Heart right ventricle (tissue), 16 donors: ENCODE measurements around the gene MOB3B. TPM values are rescaled to one million over a fixed set of nuclear protein-coding genes. Genes with fewer than 3 reads are reported as not detected.

ENCODE experiments used
- ATAC-seq, 8 donors: fragments of 200-7000 bp; cut with Tn5 transposase; one replicate each; pipeline ENCODE4 v1.9.1; 2020; ENCODE audit warnings: mild to moderate bottlenecking in 8 of 8, moderate library complexity in 8 of 8, moderate number of reproducible peaks in 1 of 8
- DNase-seq, 2 donors: peaks; one replicate each; pipeline ENCODE4 v3.0.0-alpha.2; 2020
- H3K27ac ChIP-seq, 10 donors: fragments of 200-600 bp; sonication (generic) in 2 of 10; one replicate each; pipeline versions ENCODE4 v1.5.0 to v1.8.0; 2020 to 2022; ENCODE audit warnings: mild to moderate bottlenecking in 3 of 10
- H3K27me3 ChIP-seq, 7 donors: fragments of 200-600 bp; one replicate each; pipeline ENCODE4 v1.8.0; 2021 to 2022; ENCODE audit warnings: mild to moderate bottlenecking in 2 of 7
- H3K36me3 ChIP-seq, 9 donors: fragments of 200-600 bp; sonication (generic) in 1 of 9; one replicate each; pipeline versions ENCODE4 v1.5.0 to v1.8.0; 2020 to 2022; ENCODE audit warnings: mild to moderate bottlenecking in 2 of 9
- H3K4me1 ChIP-seq, 9 donors: fragments of 200-600 bp; sonication (generic) in 1 of 9; one replicate each; pipeline versions ENCODE4 v1.5.0 to v1.8.0; 2020 to 2022; ENCODE audit warnings: mild to moderate bottlenecking in 4 of 9
- H3K4me3 ChIP-seq, 10 donors: fragments of 200-600 bp; sonication (generic) in 2 of 10; one replicate each; pipeline versions ENCODE4 v1.5.0 to v1.8.0; 2020 to 2022; ENCODE audit warnings: mild to moderate bottlenecking in 7 of 10, moderate library complexity in 2 of 10
- H3K9me3 ChIP-seq, 11 donors: fragments of 200-600 bp in 10 of 11; sonication (generic) in 2 of 11; one replicate each; pipeline versions ENCODE4 v1.5.0 to v1.8.0; 2013 to 2022; ENCODE audit warnings: mild to moderate bottlenecking in 2 of 11, control low read depth in 1 of 11, moderate library complexity in 1 of 11
- CTCF ChIP-seq, 9 donors: fragments of 200-600 bp; sonication (generic) in 2 of 9; IDR thresholded peaks; one replicate each; pipeline versions ENCODE4 v1.5.0 to v1.8.0; 2021 to 2022; ENCODE audit warnings: antibody characterized with exemption in 9 of 9, mild to moderate bottlenecking in 5 of 9, moderate library complexity in 1 of 9
- WGBS, 2 donors: extraction: QIAGEN DNeasy Blood & Tissue Kit; methylation state at CpG; one replicate each; pipeline ENCODE4 v1.1.7; 2013; ENCODE audit warnings: inconsistent platforms in 1 of 2; 5-methylcytosine and 5-hydroxymethylcytosine counted together
- intact Hi-C, 10 donors: fragments of 100-400 bp; cut with DNase I; formaldehyde crosslinking; loops; one replicate each; pipeline versions ENCODE4 v1.11.1 to v1.14.2; 2022
- polyA plus RNA-seq, 2 donors: library from polyadenylated mRNA; stranded (reverse); fragments of 200-250 nt; gene quantifications; one replicate each; pipeline ENCODE4 v1.2.3, GENCODE V29; 2013
- total RNA-seq, 10 donors: library from RNA; stranded (reverse); fragmentation: NEBNext Ultra II Directional in 3 of 10; extraction: Animal tissue kit (Norgen Biotek cat#: 25700) in 3 of 10; gene quantifications; one replicate each; pipeline versions ENCODE4 v1.2.1 to v1.2.4, GENCODE V29; 2021 to 2023
- donor health status: Arrhythmogenic right ventricular cardiomyopathy.
- donor health status: ischemic (EF 13 %, LVEDD 7.1; RV severe dilation, severe dysfunction).
- donor health status: healthy with polysubstance abuse.
- donor health status: DM: no; HTN: yes; CAD: no.
- donor health status: DM: no; HTN: no; CAD: no.
- donor health status: ischemic (EF 25% LVEDD 6.9; RV normal size, moderate dysfunction).
- donor health status: ischemic (EF 25% LVEDD 5.7; RV mildly dilated, moderate dysfunction).
- donor health status: healthy.
- donor health status: DM: yes; HTN: yes; CAD: no.
- donor health status: Ischemic cardiomyopathy.
- donor health status: ischemic (EF 35%, LVEDD 5.7; RV mildly dilated, moderate dysfunction).
- donor health status: nonischemic (EF 11% LVEDD 7.7; RV severe dilation, severe dysfunction).
- donor health status: DM: yes; HTN: yes; CAD: no.
- donor health status: PGD.
- donor health status: ischemic (EF 29% LVEDD 5.4; RV normal size, mild dysfunction).
- donor health status: nonischemic (EF 23%, LVEDD 6.1; RV moderate dilation, normal function).

MOB3B gene
- total and polyA plus RNA-seq, 12 donors = 0.39 to 2.3 (median 1.3) TPM

GRCh38 chr9:27310582-27310981 lies 219.0 kb downstream of the MOB3B start:
- H3K4me3 ChIP-seq = no peak overlapping the region
- no peak for TF ChIP-seq CTCF (IDR thresholded peaks at IDR 0.05)
- peaks cover 0 to 12% (median 0%) of the 10 kb centered on the region in 9 donors for H3K4me1 ChIP-seq
- no peaks in the 10 kb centered on the region for H3K27me3 ChIP-seq
- H3K27ac ChIP-seq = peak overlapping the region in 1 of 10 donors; percentile 48
- DNase-seq (no peak), ATAC-seq (peak in 3 of 8 donors; percentile 55 to 80 (median 77))
- H3K36me3 ChIP-seq = no peaks in the 10 kb centered on the region
- WGBS, 2 donors = 35 to 43% methylated on average over 2 of the region's 2 CpGs
- H3K9me3 ChIP-seq = no peaks in the 10 kb centered on the region
- intact Hi-C loops = no loop called here

- intact Hi-C loops = no loop called here
These were observed 220.8 kb downstream of the MOB3B start for GRCh38 chr9:27308691-27309390.

GRCh38 chr9:27304521-27304920 lies 225.1 kb downstream of the MOB3B start:
- Histone ChIP-seq H3K27ac (no peak overlapping the region), H3K4me3 (no peak overlapping the region), H3K9me3 (no peaks in the 10 kb centered on the region), H3K27me3 (no peaks in the 10 kb centered on the region), H3K36me3 (no peaks in the 10 kb centered on the region), H3K4me1 (no peaks in the 10 kb centered on the region)
- DNase-seq = no peak
- 74 to 88% methylated on average over 1 of the region's 1 CpG for WGBS, 2 donors
- no peak for ATAC-seq
- intact Hi-C loops = no loop called here
- no peak for TF ChIP-seq CTCF (IDR thresholded peaks at IDR 0.05)

More at GRCh38 chr9:27308691-27309390, 220.8 kb downstream of the MOB3B start:
- H3K36me3 ChIP-seq = no peaks in the 10 kb centered on the region
- DNase-seq = no peak
- TF ChIP-seq CTCF (IDR thresholded peaks at IDR 0.05) = no peak
- ATAC-seq = no peak
- no peak overlapping the region for H3K4me3 ChIP-seq
- H3K4me1 ChIP-seq = peaks cover 0 to 12% (median 0%) of the 10 kb centered on the region in 9 donors
- 78 to 85% methylated on average over 4 of the region's 4 CpGs for WGBS, 2 donors
- H3K9me3 ChIP-seq = no peaks in the 10 kb centered on the region
- H3K27me3 ChIP-seq = no peaks in the 10 kb centered on the region
- H3K27ac ChIP-seq = no peak overlapping the region

- intact Hi-C loops = no loop called here
- no peak overlapping the region for H3K4me3 ChIP-seq
- ATAC-seq = peak in 4 of 8 donors; percentile 49 to 79 (median 52)
- H3K27ac ChIP-seq = no peak overlapping the region
- H3K4me1 ChIP-seq = no peaks in the 10 kb centered on the region
- WGBS, 2 donors = 26 to 42% methylated on average over 6 of the region's 6 CpGs
- no peak for DNase-seq
- H3K9me3 ChIP-seq = no peaks in the 10 kb centered on the region
- TF ChIP-seq CTCF (IDR thresholded peaks at IDR 0.05) = no peak
- no peaks in the 10 kb centered on the region for H3K36me3 ChIP-seq
- H3K27me3 ChIP-seq = no peaks in the 10 kb centered on the region
These were observed 226.4 kb downstream of the MOB3B start for GRCh38 chr9:27303219-27303618.
